HEK293T (cell line): ENCODE results near the gene TBCE.

Experiments used
- CTCF ChIA-PET: fragments of 350-600 bp; formaldehyde crosslinking; extraction: SDS; loops from one replicate; lab custom pipeline; 2021; ENCODE audit warnings: antibody characterized with exemption, inconsistent platforms; lab: Yijun Ruan, JAX
- POLR2A ChIA-PET: fragments of 350-600 bp; formaldehyde crosslinking; extraction: SDS; loops from one replicate; lab custom pipeline; 2020; ENCODE audit warnings: antibody characterized with exemption, inconsistent platforms; lab: Yijun Ruan, JAX
- DNase-seq: peaks from one replicate; pipeline ENCODE4 v3.0.0; 2012; ENCODE audit warnings: mixed read lengths; ENCODE audit errors: extremely low spot score
- ARNT ChIP-seq: fragments of 450-650 bp; IDR thresholded peaks from 2 replicates; pipeline ENCODE4 v1.6.1; 2017; ENCODE audit warnings: mild to moderate bottlenecking
- BHLHE40 ChIP-seq: fragments of 450-650 bp; IDR thresholded peaks from 2 replicates; pipeline ENCODE4 v1.6.1; 2016; ENCODE audit warnings: mild to moderate bottlenecking, moderate library complexity, borderline replicate concordance
- CTBP1 ChIP-seq: fragments of 450-650 bp; IDR thresholded peaks from 2 replicates; pipeline ENCODE4 v1.6.1; 2016; ENCODE audit warnings: borderline replicate concordance
- ELF4 ChIP-seq: fragments of 450-650 bp; IDR thresholded peaks from 2 replicates; pipeline ENCODE4 v1.6.1; 2017; ENCODE audit warnings: antibody characterized with exemption
- FOXA1 ChIP-seq: fragments of 450-650 bp; IDR thresholded peaks from 2 replicates; pipeline ENCODE4 v1.6.1; 2016; ENCODE audit warnings: mild to moderate bottlenecking
- FOXK2 ChIP-seq: fragments of 450-650 bp; IDR thresholded peaks from 2 replicates; pipeline ENCODE4 v1.6.1; 2016; ENCODE audit warnings: mild to moderate bottlenecking
- FOXM1 ChIP-seq: fragments of 450-650 bp; IDR thresholded peaks from 2 replicates; pipeline ENCODE4 v1.6.1; 2017; ENCODE audit warnings: mild to moderate bottlenecking, borderline replicate concordance
- HDGF ChIP-seq: fragments of 450-650 bp; IDR thresholded peaks from 2 replicates; pipeline ENCODE4 v1.6.1; 2017; ENCODE audit warnings: antibody characterized with exemption, borderline replicate concordance
- L3MBTL2 ChIP-seq: fragments of 450-650 bp; conservative IDR thresholded peaks from 2 replicates; pipeline ENCODE4 v1.6.1; 2016; ENCODE audit warnings: mild to moderate bottlenecking
- LEF1 ChIP-seq: fragments of 450-650 bp; IDR thresholded peaks from 2 replicates; pipeline ENCODE4 v1.6.1; 2017; ENCODE audit warnings: mild to moderate bottlenecking, borderline replicate concordance
- NFRKB ChIP-seq: fragments of 450-650 bp; IDR thresholded peaks from 2 replicates; pipeline ENCODE4 v1.6.1; 2016; ENCODE audit warnings: mild to moderate bottlenecking, moderate library complexity
- SP1 ChIP-seq: fragments of 450-650 bp; IDR thresholded peaks from 2 replicates; pipeline ENCODE4 v1.6.1; 2017
- SUZ12 ChIP-seq: fragments of 450-650 bp; IDR thresholded peaks from 2 replicates; pipeline ENCODE4 v1.6.1; 2016; ENCODE audit warnings: mild to moderate bottlenecking
- TARDBP ChIP-seq: fragments of 450-650 bp; IDR thresholded peaks from 2 replicates; pipeline ENCODE4 v1.6.1; 2016
- ZNF384 ChIP-seq: fragments of 450-650 bp; IDR thresholded peaks from 2 replicates; pipeline ENCODE4 v1.6.1; 2016
- TF ChIP-seq, protein P1 (sequence below): fragments of 450-650 bp; IDR thresholded peaks from 2 replicates; pipeline ENCODE4 v1.6.1; 2016

Gene TBCE

GRCh38 chr1:235404190-235404589 is 37.0 kb downstream of the TBCE start:
- TF ChIP-seq, protein P1, sequence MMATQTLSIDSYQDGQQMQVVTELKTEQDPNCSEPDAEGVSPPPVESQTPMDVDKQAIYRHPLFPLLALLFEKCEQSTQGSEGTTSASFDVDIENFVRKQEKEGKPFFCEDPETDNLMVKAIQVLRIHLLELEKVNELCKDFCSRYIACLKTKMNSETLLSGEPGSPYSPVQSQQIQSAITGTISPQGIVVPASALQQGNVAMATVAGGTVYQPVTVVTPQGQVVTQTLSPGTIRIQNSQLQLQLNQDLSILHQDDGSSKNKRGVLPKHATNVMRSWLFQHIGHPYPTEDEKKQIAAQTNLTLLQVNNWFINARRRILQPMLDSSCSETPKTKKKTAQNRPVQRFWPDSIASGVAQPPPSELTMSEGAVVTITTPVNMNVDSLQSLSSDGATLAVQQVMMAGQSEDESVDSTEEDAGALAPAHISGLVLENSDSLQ = no peak
- TF ChIP-seq ARNT = no peak
- no peak for TF ChIP-seq SP1
- no peak for TF ChIP-seq SUZ12
- no peak for TF ChIP-seq ELF4
- TF ChIP-seq L3MBTL2 = no peak
- no peak for TF ChIP-seq CTBP1
- no peak for TF ChIP-seq FOXA1
- no peak for TF ChIP-seq BHLHE40
- ChIA-PET POLR2A (interaction anchor here (2.0 kb wide), 1 partner anchor 37 kb away, joined by 6 read pairs; the partner anchor contains the start of gene TBCE), CTCF (interaction anchor here (0.5 kb wide), 1 partner anchor 12 kb away, joined by 3 read pairs; no protein-coding TSS in a partner anchor)
- no peak for DNase-seq

DNA sequence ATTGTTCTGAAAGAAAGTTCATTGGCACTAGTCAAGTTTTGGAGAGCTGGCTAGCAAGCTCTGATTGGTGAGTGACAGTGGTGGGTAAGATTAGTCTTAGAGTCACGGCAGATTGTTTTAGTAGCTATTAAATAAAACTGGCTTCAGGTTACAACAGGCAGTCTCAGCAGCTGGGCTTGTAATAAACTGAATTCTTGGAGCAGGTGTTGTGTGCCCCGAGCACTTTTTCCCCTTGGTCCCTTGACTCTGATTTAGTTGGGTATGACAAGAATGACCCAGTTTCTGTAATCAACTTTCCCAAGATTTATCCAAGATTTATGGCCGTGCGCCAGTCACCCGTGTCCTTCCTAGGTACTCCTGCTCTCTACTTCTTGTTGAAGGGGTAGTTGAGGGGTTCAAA is 40.2 kb downstream of the TBCE start:
- TF ChIP-seq ARNT (no peak), HDGF (no peak), FOXM1 (no peak), SUZ12 (no peak), SP1 (no peak), LEF1 (no peak), ZNF384 (no peak)
- TF ChIP-seq, protein P1 = peak; percentile 92
- ChIA-PET POLR2A (interaction anchor here (1.5 to 2.9 kb wide), 2 partner anchors 40 to 246 kb away, joined by 4 to 11 read pairs; partner anchors contain the start of genes RBM34 and TBCE), CTCF (interaction anchor here (0.5 to 1.2 kb wide), 2 partner anchors 9 to 84 kb away, joined by 3 to 6 read pairs; no protein-coding TSS in a partner anchor)
- no peak for DNase-seq

DNA sequence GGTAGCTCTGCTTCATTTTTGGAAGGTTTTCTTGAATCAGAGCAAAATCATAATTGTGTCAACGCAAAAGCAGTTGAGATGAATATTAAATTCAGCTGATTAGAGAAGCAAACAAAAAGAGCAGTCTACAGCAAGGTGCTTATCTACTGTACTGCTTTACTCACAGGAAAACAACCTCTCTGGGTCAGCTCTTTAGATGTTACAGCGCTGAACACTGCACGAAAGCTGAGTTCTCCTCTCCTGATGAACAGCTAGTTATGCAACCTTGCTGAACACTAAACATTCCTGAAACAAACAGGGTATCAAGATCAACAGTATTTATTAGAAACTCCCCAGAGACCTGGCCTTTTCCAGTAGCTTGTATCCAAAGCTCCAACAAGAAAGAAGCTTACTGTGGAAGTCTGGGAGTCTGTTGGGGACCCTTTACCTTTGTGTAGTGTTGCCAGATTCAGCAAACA is 41.3 kb downstream of the TBCE start:
- ChIA-PET CTCF (interaction anchor here (0.7 to 1.6 kb wide), 3 partner anchors 8 to 155 kb away, joined by 4 to 9 read pairs (median 6); no protein-coding TSS in a partner anchor), POLR2A (interaction anchor here (1.0 to 2.9 kb wide), 4 partner anchors 41 to 248 kb away, joined by 3 to 11 read pairs (median 5); partner anchors contain the start of genes ARID4B, B3GALNT2, GGPS1 and RBM34)
- DNase-seq = no peak
- no peak for TF ChIP-seq ELF4
- TF ChIP-seq BHLHE40 = no peak

DNA sequence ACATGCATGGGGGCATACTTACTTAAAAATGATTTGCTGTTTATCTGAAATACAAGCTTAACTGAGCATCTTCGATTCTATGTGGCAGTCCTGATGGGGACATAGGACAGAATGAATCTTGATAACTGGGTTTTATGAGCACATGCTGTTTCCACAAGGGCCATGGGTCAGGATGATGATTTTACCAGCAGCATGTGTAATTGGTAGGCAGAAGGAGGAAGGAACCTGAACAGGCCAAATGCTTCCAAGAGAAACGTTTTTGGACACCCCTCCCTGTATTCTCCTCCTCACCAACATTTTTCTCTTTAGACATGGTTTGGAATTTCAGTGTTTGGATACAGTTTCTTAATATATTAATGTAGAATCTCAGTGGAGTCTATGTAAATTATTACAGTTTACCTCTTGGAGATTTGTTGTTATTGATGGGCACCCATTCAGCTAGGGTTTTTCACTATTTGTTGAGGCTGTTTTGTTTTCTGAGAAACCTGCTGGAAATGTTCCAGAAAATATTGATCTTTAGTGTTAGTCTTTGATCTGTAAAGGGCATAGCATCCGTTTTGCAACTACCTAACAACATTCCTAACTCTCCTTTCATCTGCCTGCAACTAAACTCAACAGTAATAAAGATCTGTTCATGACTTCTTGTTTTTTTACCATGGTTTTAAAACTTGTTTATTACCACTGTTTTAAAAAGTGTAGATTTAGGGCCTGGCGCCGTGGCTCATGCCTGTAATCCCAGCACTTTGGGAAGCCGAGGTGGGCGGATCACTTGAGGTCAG is 42.0 kb downstream of the TBCE start:
- DNase-seq = no peak
- CTCF ChIA-PET = interaction anchor here (0.7 to 1.6 kb wide), 3 partner anchors 8 to 156 kb away, joined by 4 to 9 read pairs (median 6); no protein-coding TSS in a partner anchor
- TF ChIP-seq ZNF384 = no peak
- peak; percentile 20; the same call in 1 of the 2 replicates for TF ChIP-seq L3MBTL2
- POLR2A ChIA-PET = interaction anchor here (1.0 to 2.9 kb wide), 5 partner anchors 42 to 163 kb away, joined by 3 to 11 read pairs (median 6); partner anchors contain the start of genes ARID4B, B3GALNT2, GGPS1 and TBCE

DNA sequence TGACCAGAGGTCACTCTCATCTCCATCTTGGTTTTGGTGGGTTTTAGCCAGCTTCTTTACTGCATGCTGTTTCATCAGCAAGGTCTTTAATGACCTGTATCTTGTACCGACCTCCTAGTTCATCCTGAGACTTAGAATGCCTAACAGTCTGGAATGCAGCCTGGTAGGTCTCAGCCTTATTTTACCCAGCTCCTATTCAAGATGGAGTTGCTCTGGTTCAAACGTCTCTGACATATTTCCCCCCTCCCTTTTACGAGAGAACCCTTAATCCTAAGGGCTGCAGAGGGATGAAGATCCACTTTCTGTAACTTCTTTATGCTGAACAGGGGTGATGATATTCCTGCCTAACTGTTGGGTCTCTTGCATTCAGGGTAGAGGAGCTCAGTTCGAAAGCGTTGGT is 43.2 kb downstream of the TBCE start:
- CTCF ChIA-PET = interaction anchor here (1.0 kb wide), 1 partner anchor 39 kb away, joined by 3 read pairs; no protein-coding TSS in a partner anchor
- POLR2A ChIA-PET = interaction anchor here (1.2 to 2.4 kb wide), 2 partner anchors 82 to 164 kb away, joined by 3 to 8 read pairs; partner anchors contain the start of genes ARID4B and GGPS1
- no peak for DNase-seq
- TF ChIP-seq FOXM1 (no peak), HDGF (no peak), FOXA1 (no peak), L3MBTL2 (no peak), ELF4 (no peak), FOXK2 (no peak), SP1 (no peak)
- TF ChIP-seq, protein P1 = no peak

GRCh38 chr1:235411489-235412486 is 44.6 kb downstream of the TBCE start:
- TF ChIP-seq NFRKB (no peak), BHLHE40 (no peak), CTBP1 (no peak), HDGF (no peak), LEF1 (no peak), FOXM1 (no peak), TARDBP (no peak), ARNT (no peak), SUZ12 (no peak), SP1 (no peak), ELF4 (no peak), FOXA1 (no peak), FOXK2 (no peak), L3MBTL2 (no peak), ZNF384 (no peak)
- TF ChIP-seq, protein P1 = no peak
- CTCF ChIA-PET = no interaction called here
- POLR2A ChIA-PET = interaction anchor here (1.2 to 2.4 kb wide), 2 partner anchors 44 to 83 kb away, joined by 4 to 8 read pairs; partner anchors contain the start of genes ARID4B, GGPS1 and TBCE
- no peak for DNase-seq
